ENCODE results near the gene KLLN. TPM values are rescaled to one million over a fixed set of nuclear protein-coding genes. Genes with fewer than 3 reads are reported as not detected.

The KLLN gene
- total RNA-seq, 1 experiment from 2014 or later = 1.4 TPM

GRCh38 chr10:87816898-87817608 is 46.3 kb downstream of the KLLN start (continued):
- TF ChIP-seq ZBTB33 (IDR thresholded peaks at IDR 0.05; ENCODE audit: extremely low read depth, insufficient replicate concordance, low read length) (no peak), CBX3 (IDR thresholded peaks at IDR 0.05; ENCODE audit: low read depth) (no peak), SP1 (IDR thresholded peaks at IDR 0.05; ENCODE audit: low read depth) (no peak), ELF1 (IDR thresholded peaks at IDR 0.05; ENCODE audit: borderline replicate concordance, low read depth) (no peak), RAD21 (IDR thresholded peaks at IDR 0.05; ENCODE audit: low read depth) (no peak)

GRCh38 chr10:87816163-87816897 is 47.0 kb downstream of the KLLN start:
- peak overlapping the region; percentile 93 for H3K9ac ChIP-seq (ENCODE audit: low read length)
- H3K36me3 ChIP-seq (ENCODE audit: control insufficient read depth in 1 of 2, insufficient read depth in 2 of 2, low read length in 2 of 2) = peaks cover 3 to 9% of the 10 kb centered on the region in 2 experiments; a peak in 1 of 4 replicates
- POLR2A ChIA-PET = no interaction called here
- DNase-seq (ENCODE audit: low read depth, low spot score) (no peak), ATAC-seq (no peak)
- H3K4me3 ChIP-seq (replicated peaks in 1 of 2; ENCODE audit: low read depth in 1 of 2, low read length in 2 of 2) = peak overlapping the region; percentile 83 to 85
- no peaks in the 10 kb centered on the region for H3K9me3 ChIP-seq (ENCODE audit: control insufficient read depth in 1 of 2, insufficient read depth in 1 of 2, low read depth in 1 of 2, low read length in 2 of 2)
- H3K79me2 ChIP-seq (ENCODE audit: insufficient read depth, low read length) = peaks cover 67% of the 10 kb centered on the region
- no peak overlapping the region for H3K27ac ChIP-seq (ENCODE audit: low read depth, low read length)
- no peaks in the 10 kb centered on the region for H3K9me2 ChIP-seq (ENCODE audit: insufficient read depth)
- H3K4me1 ChIP-seq (ENCODE audit: control insufficient read depth in 1 of 2, insufficient read depth in 2 of 2, low read length in 2 of 2) = peaks cover 7 to 22% of the 10 kb centered on the region in 2 experiments
- TF ChIP-seq EGR1 (IDR thresholded peaks at IDR 0.05; ENCODE audit: low read depth) (no peak), CTCF (IDR thresholded peaks at IDR 0.05 in 2 of 3, conservative IDR thresholded peaks at IDR 0.05 in 1 of 3; ENCODE audit: borderline replicate concordance in 1 of 3, insufficient read depth in 1 of 3, low read depth in 2 of 3, low read length in 2 of 3) (peak in 2 of 3 experiments; percentile 21 to 30; a peak in 2 of 6 replicates)
- no peak overlapping the region for H2AFZ ChIP-seq (ENCODE audit: low read depth, low read length, poor library complexity, severe bottlenecking)
- BruUV-seq (replicated peaks) = no TSS peak
- CTCF ChIA-PET = no interaction called here
- RAD21 ChIA-PET (ENCODE audit: low non-redundant PET in 1 of 2, low total read pairs in 2 of 2, uncharacterized antibody in 2 of 2, unreplicated experiment in 2 of 2) = no interaction called here
- no peaks in the 10 kb centered on the region for H3K27me3 ChIP-seq (ENCODE audit: insufficient read depth, low read length)
- H3K4me2 ChIP-seq (ENCODE audit: low read length) = peak overlapping the region; percentile 98
- intact Hi-C loops (cut with micrococcal nuclease) = no loop called here
- peaks cover 18% of the 10 kb centered on the region; the same call in 1 of the 2 replicates for H4K20me1 ChIP-seq (ENCODE audit: insufficient read depth)

Other genes with a start within 250 kb of the KLLN start
- gene PAPSS2, start 203.7 kb downstream of the KLLN start, total RNA-seq (2021; ENCODE audit: unreplicated experiment) = 14.6 TPM
- 66.4 TPM for gene ATAD1, start 45.3 kb downstream of the KLLN start, total RNA-seq (2021; ENCODE audit: unreplicated experiment)
- 58.7 TPM for gene PTEN, start 92 bp upstream of the KLLN start, total RNA-seq (2021; ENCODE audit: unreplicated experiment)

Data from HCT116 (cell line).